GM12874 (cell line): ENCODE data around the gene WRAP53.

Experiments
- CTCF ChIP-seq: IDR thresholded peaks from 2 replicates; pipeline ENCODE4 v1.5.1; 2011; ENCODE audit warnings: low read depth, mild to moderate bottlenecking, control low read depth, low read length, moderate library complexity; ENCODE audit not compliant: insufficient read depth

The WRAP53 gene

GRCh38 chr17:7721612-7722011, 33.3 kb downstream of the WRAP53 start:
- TF ChIP-seq CTCF = no peak

GRCh38 chr17:7727886-7728285, 39.6 kb downstream of the WRAP53 start:
- TF ChIP-seq CTCF = no peak

- no peak for TF ChIP-seq CTCF
Observed at GRCh38 chr17:7729816-7730215, 41.5 kb downstream of the WRAP53 start.

- TF ChIP-seq CTCF = no peak
Observed at GRCh38 chr17:7732981-7733539, 44.8 kb downstream of the WRAP53 start.

- no peak for TF ChIP-seq CTCF
Observed at GRCh38 chr17:7737601-7738000, 49.3 kb downstream of the WRAP53 start.

- no peak for TF ChIP-seq CTCF
Observed at GRCh38 chr17:7739746-7740145, 51.5 kb downstream of the WRAP53 start.

- no peak for TF ChIP-seq CTCF
Observed at GRCh38 chr17:7740481-7741001, 52.3 kb downstream of the WRAP53 start.

GRCh38 chr17:7742729-7743128, 54.5 kb downstream of the WRAP53 start:
- no peak for TF ChIP-seq CTCF
